Measurements from ENCODE around the gene UCMA.

The UCMA gene

GRCh38 chr10:13184730-13185514, 49.3 kb downstream of the UCMA start:
- no peak for DNase-seq

- no peak for DNase-seq
Measured at GRCh38 chr10:13184276-13184675, 49.9 kb downstream of the UCMA start.

- no peak for DNase-seq
Measured at GRCh38 chr10:13183625-13184024, 50.5 kb downstream of the UCMA start.

- no peak for DNase-seq
Measured at GRCh38 chr10:13182424-13182823, 51.8 kb downstream of the UCMA start.

- no peak for DNase-seq
Measured at GRCh38 chr10:13180788-13181187, 53.4 kb downstream of the UCMA start.

GRCh38 chr10:13173616-13174015, 60.6 kb downstream of the UCMA start:
- DNase-seq, result no peak
